DND-41 (cell line): ENCODE measurements around the gene PPP3CA.

Experiments used
- ATAC-seq: fragments of 200-7000 bp; cut with Tn5 transposase; 3 replicates; pipeline ENCODE4 v1.9.1; 2021; ENCODE audit warnings: low read depth; ENCODE audit not compliant: insufficient read depth
- DNase-seq: peaks from one replicate; pipeline ENCODE4 v3.0.0-alpha.2; 2020
- H2AFZ ChIP-seq: 2 replicates; pipeline ENCODE4 v1.6.0; 2012; ENCODE audit warnings: low read depth, low read length
- H3K27ac ChIP-seq: 2 replicates; pipeline ENCODE4 v1.5.1; 2012; ENCODE audit warnings: low read length, inconsistent platforms
- H3K27me3 ChIP-seq: fragments of 200-600 bp; sonication (generic); 2 replicates; pipeline ENCODE4 v1.6.0; 2012; ENCODE audit warnings: low read length, mild to moderate bottlenecking, inconsistent platforms; ENCODE audit not compliant: insufficient read depth, poor library complexity
- H3K36me3 ChIP-seq: 2 replicates; pipeline ENCODE4 v1.5.1; 2012; ENCODE audit warnings: low read length, inconsistent platforms; ENCODE audit not compliant: insufficient read depth
- H3K4me1 ChIP-seq: 2 replicates; pipeline ENCODE4 v1.5.1; 2012; ENCODE audit warnings: mild to moderate bottlenecking, low read length; ENCODE audit not compliant: insufficient read depth
- H3K4me2 ChIP-seq: 2 replicates; pipeline ENCODE4 v1.6.0; 2012; ENCODE audit warnings: mild to moderate bottlenecking, moderate library complexity, low read length, inconsistent platforms; ENCODE audit not compliant: insufficient read depth
- H3K4me3 ChIP-seq, 2 experiments: fragments of 200-600 bp in 1 of 2; shearing (Covaris generic) in 1 of 2; 2 replicates each; pipeline ENCODE4 v1.5.1; 2012 to 2016; ENCODE audit warnings: inconsistent platforms in 2 of 2, low read length in 2 of 2, mild to moderate bottlenecking in 2 of 2, low read depth in 1 of 2, moderate library complexity in 1 of 2
- H3K79me2 ChIP-seq: 2 replicates; pipeline ENCODE4 v1.6.0; 2012; ENCODE audit warnings: low read length, inconsistent platforms; ENCODE audit not compliant: insufficient read depth
- H3K9ac ChIP-seq: 2 replicates; pipeline ENCODE4 v1.6.0; 2012; ENCODE audit warnings: low read depth, mild to moderate bottlenecking, inconsistent platforms, low read length, moderate library complexity
- H3K9me3 ChIP-seq: 2 replicates; pipeline ENCODE4 v1.5.1; 2012; ENCODE audit warnings: low read length, moderate library complexity, mild to moderate bottlenecking, inconsistent platforms; ENCODE audit not compliant: insufficient read depth, severe bottlenecking
- H4K20me1 ChIP-seq: 2 replicates; pipeline ENCODE4 v1.6.0; 2012; ENCODE audit warnings: low read length; ENCODE audit not compliant: insufficient read depth
- EZH2 ChIP-seq: IDR thresholded peaks from 3 replicates; pipeline ENCODE4 v1.6.1; 2012; ENCODE audit warnings: borderline replicate concordance, low read depth, mild to moderate bottlenecking, moderate library complexity, low read length, inconsistent platforms; ENCODE audit not compliant: severe bottlenecking
- TF ChIP-seq, protein P1 (sequence below): IDR thresholded peaks from 2 replicates; pipeline ENCODE4 v1.5.1; 2012; ENCODE audit warnings: borderline replicate concordance, low read length, moderate library complexity, mild to moderate bottlenecking; ENCODE audit not compliant: poor library complexity, severe bottlenecking; ENCODE audit errors: extremely low read depth

The PPP3CA gene

GRCh38 chr4:101083131-101083530 lies 264.2 kb downstream of the PPP3CA start:
- no peak for ATAC-seq
- no peaks in the 10 kb centered on the region for H3K9me3 ChIP-seq
- no peaks in the 10 kb centered on the region for H3K27me3 ChIP-seq
- no peak overlapping the region for H3K9ac ChIP-seq
- TF ChIP-seq, protein P1, sequence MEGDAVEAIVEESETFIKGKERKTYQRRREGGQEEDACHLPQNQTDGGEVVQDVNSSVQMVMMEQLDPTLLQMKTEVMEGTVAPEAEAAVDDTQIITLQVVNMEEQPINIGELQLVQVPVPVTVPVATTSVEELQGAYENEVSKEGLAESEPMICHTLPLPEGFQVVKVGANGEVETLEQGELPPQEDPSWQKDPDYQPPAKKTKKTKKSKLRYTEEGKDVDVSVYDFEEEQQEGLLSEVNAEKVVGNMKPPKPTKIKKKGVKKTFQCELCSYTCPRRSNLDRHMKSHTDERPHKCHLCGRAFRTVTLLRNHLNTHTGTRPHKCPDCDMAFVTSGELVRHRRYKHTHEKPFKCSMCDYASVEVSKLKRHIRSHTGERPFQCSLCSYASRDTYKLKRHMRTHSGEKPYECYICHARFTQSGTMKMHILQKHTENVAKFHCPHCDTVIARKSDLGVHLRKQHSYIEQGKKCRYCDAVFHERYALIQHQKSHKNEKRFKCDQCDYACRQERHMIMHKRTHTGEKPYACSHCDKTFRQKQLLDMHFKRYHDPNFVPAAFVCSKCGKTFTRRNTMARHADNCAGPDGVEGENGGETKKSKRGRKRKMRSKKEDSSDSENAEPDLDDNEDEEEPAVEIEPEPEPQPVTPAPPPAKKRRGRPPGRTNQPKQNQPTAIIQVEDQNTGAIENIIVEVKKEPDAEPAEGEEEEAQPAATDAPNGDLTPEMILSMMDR, result no peak
- no peak for TF ChIP-seq EZH2
- H3K4me1 ChIP-seq, result no peaks in the 10 kb centered on the region
- H3K79me2 ChIP-seq, result no peaks in the 10 kb centered on the region
- H3K36me3 ChIP-seq, result peaks cover 21% of the 10 kb centered on the region; the same call in 1 of the 2 replicates
- no peaks in the 10 kb centered on the region for H4K20me1 ChIP-seq
- H2AFZ ChIP-seq, result no peak overlapping the region
- H3K4me3 ChIP-seq, result no peak overlapping the region
- no peak for DNase-seq
- no peak overlapping the region for H3K4me2 ChIP-seq
- no peak overlapping the region for H3K27ac ChIP-seq

- no peak for DNase-seq
- Histone ChIP-seq H3K9ac (no peak overlapping the region), H3K27ac (no peak overlapping the region), H3K9me3 (no peaks in the 10 kb centered on the region), H2AFZ (no peak overlapping the region), H3K4me3 (no peak overlapping the region), H3K4me1 (no peaks in the 10 kb centered on the region), H3K27me3 (no peaks in the 10 kb centered on the region), H3K4me2 (no peak overlapping the region), H3K36me3 (peaks cover 21% of the 10 kb centered on the region; the same call in 1 of the 2 replicates), H3K79me2 (no peaks in the 10 kb centered on the region), H4K20me1 (no peaks in the 10 kb centered on the region)
- no peak for ATAC-seq
- TF ChIP-seq, protein P1, result no peak
- TF ChIP-seq EZH2, result no peak
Measured at GRCh38 chr4:101081695-101082369, 265.5 kb downstream of the PPP3CA start.

DNA sequence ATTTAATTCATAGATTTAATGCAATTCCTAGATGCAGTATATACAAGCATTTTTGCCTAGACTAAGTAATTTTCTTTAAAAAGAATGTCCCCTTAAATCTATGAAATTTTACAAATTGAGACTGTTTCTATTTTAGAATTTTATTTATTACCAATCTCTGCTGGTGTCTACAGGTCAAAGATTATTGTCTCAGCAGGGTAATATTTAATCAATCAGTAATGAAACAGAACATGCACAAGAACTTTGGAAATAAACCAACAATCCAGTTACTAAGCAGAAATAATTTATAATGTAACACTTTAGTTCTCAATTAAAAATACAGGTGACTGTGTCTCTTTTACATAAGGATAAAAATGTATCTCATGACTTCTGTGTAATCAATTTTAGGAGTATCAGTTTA lies 266.2 kb downstream of the PPP3CA start:
- H3K4me2 ChIP-seq, result no peak overlapping the region
- H3K79me2 ChIP-seq, result no peaks in the 10 kb centered on the region
- no peak overlapping the region for H2AFZ ChIP-seq
- ATAC-seq (no peak), DNase-seq (no peak)
- H3K9ac ChIP-seq, result no peak overlapping the region
- TF ChIP-seq, protein P1, result no peak
- TF ChIP-seq EZH2, result no peak
- no peaks in the 10 kb centered on the region for H3K4me1 ChIP-seq
- no peaks in the 10 kb centered on the region for H3K9me3 ChIP-seq
- no peaks in the 10 kb centered on the region for H4K20me1 ChIP-seq
- H3K27ac ChIP-seq, result no peak overlapping the region
- no peaks in the 10 kb centered on the region for H3K27me3 ChIP-seq
- peaks cover 21% of the 10 kb centered on the region; the same call in 1 of the 2 replicates for H3K36me3 ChIP-seq
- H3K4me3 ChIP-seq, result no peak overlapping the region

- no peak overlapping the region for H3K4me2 ChIP-seq
- no peak overlapping the region for H2AFZ ChIP-seq
- ATAC-seq (no peak), DNase-seq (no peak)
- no peaks in the 10 kb centered on the region for H3K27me3 ChIP-seq
- no peaks in the 10 kb centered on the region for H3K4me1 ChIP-seq
- H3K4me3 ChIP-seq, result no peak overlapping the region
- H4K20me1 ChIP-seq, result no peaks in the 10 kb centered on the region
- H3K79me2 ChIP-seq, result no peaks in the 10 kb centered on the region
- H3K9ac ChIP-seq, result no peak overlapping the region
- TF ChIP-seq, protein P1, result no peak
- TF ChIP-seq EZH2, result no peak
- H3K36me3 ChIP-seq, result peaks cover 21% of the 10 kb centered on the region; the same call in 1 of the 2 replicates
- H3K27ac ChIP-seq, result no peak overlapping the region
- no peaks in the 10 kb centered on the region for H3K9me3 ChIP-seq
Measured at GRCh38 chr4:101078950-101079349, 268.4 kb downstream of the PPP3CA start.
